Measurements from ENCODE around the gene RHEBL1. TPM values are rescaled to one million over a fixed set of nuclear protein-coding genes. Genes with fewer than 3 reads are reported as not detected.
A peak's percentile ranks its signal among the peaks of the same experiment; 100 is the strongest.

The RHEBL1 gene
- 14.2 and 16.0 TPM in 2 replicates for total RNA-seq

DNA sequence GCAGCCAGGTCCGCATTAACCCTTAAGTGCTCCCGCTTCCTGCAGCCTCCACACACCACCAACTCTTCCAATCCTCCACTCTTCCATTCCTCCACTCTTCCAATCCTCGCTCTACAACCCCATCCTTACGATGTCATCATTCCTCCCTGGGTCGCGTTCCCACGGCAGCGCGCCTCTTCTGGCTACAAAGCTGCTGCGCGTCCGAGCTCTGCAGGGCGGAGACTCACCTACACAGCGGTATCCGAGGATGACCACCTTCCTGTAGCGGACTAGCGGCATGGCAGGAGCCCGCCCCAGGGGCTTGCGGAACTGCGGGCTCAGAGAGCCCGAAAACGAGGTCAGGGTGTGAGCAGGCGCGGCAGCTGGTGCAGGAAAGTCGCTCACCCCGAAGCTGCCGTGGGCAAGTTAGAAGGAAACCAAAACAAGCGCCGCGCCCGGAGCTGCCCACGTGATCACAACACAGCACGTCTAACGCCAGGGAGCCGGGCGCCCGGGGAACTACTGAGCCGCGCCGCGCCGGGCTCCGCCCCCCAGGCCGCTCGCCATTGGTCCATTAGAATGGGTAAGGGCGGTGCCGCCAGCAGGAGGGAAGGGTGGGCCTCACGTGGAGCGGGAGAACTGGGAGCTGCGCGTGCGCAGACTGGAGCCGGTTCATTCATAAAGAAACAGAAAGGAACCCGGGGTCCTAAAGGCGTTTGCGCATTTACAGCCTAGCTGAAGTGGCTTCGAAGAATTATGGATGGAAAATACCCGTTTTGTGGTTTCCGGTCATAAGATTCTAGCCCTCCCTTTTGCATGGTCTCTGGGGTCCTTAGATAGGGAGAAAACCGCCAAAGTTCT lies at the start of gene RHEBL1:
TSS of gene RHEBL1 (minus strand) at position 473 of the 840 bp plus-strand sequence. CDS start at position 279, 194 bp downstream.
- Mint-ChIP-seq H3K4me3 (ENCODE audit: low read depth) (peak within 1 kb of the TSS; percentile 98), H3K36me3 (ENCODE audit: low read depth) (peaks cover 14% of the 10 kb centered on the region), H3K9me3 (no peaks in the 10 kb centered on the region), H3K27me3 (ENCODE audit: low read depth) (no peaks in the 10 kb centered on the region), H3K27ac (peak within 1 kb of the TSS; percentile 92), H3K4me1 (ENCODE audit: low read depth) (peaks cover 25% of the 10 kb centered on the region)
- peak; percentile 100 for DNase-seq (ENCODE audit: low spot score)
- intact Hi-C loops (cut with micrococcal nuclease): loop anchor here (1.0 to 2.0 kb wide), 3 partner anchors 9 to 165 kb away; partner anchors contain the start of genes KMT2D and TUBA1B

DNA sequence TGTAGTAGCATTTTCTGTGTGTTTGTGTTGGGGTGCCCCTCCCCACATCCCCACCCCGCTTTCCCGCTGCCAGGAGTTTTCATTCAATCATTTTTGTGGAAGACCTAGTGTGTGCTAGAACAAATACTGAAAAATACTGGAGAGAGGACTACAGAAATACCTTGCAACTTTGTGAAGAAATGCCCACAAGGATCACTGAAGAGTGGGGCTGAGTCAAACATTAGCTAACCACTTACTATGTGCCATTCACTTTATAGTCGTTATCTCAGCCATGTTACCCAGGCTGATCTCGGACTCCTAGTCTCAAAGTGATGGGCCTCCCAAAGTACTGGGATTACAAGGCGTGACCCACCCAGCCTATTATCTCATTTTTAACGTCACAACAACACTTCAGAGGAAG lies 41.4 kb upstream of the RHEBL1 start:
- Mint-ChIP-seq H3K27ac (peak overlapping the region; percentile 91), H3K36me3 (ENCODE audit: low read depth) (peaks cover 4% of the 10 kb centered on the region), H3K4me1 (ENCODE audit: low read depth) (peaks cover 22% of the 10 kb centered on the region), H3K4me3 (ENCODE audit: low read depth) (peak overlapping the region; percentile 97), H3K9me3 (no peaks in the 10 kb centered on the region), H3K27me3 (ENCODE audit: low read depth) (peaks cover 2% of the 10 kb centered on the region)
- intact Hi-C loops (cut with micrococcal nuclease): loop anchor here (5.0 kb wide), 1 partner anchor 76 kb away; the partner anchor contains the start of gene TUBA1A
- DNase-seq (ENCODE audit: low spot score): no peak

DNA sequence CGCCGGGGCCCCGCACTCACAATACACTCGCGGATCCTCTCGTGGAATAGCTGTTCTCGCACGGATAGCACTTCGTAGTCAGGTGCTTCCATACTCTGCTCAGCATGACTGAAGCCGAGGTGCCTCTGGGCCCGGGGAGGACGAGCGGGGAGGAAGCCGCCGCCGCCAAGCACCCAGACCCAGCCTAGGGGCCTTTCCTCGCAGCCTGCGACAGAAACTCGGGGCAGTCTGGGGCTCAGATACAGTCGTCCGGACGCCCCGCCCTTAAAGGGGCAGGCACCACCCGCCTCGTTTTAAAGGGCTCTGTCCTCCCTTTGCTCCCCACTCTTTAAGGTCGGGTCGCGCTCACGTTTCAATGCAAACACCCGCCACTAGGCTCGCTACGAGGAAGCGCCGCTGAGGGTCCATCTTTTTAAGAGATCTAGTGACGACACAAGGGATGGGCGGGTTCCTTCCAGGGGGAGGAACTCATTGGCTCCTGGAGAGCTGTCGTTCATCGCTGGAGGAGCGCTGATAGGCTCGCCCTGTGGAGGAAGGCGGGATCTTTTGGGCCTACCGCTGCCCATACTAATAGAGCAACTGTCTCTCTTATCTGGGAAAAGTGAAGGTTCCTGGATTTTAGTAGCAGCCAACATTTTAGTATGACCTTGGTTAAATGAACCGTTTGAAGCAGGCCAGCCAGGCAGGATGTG lies 40.8 kb upstream of the RHEBL1 start, which contains the start of gene LMBR1L:
TSS of gene LMBR1L (minus strand) at position 384 of the 692 bp plus-strand sequence. CDS start at position 92, 292 bp downstream.
- peak within 1 kb of the TSS; percentile 97 for H3K4me3 Mint-ChIP-seq (ENCODE audit: low read depth)
- DNase-seq (ENCODE audit: low spot score): peak; percentile 94
- peaks cover 5% of the 10 kb centered on the region for H3K36me3 Mint-ChIP-seq (ENCODE audit: low read depth)
- peaks cover 22% of the 10 kb centered on the region for H3K4me1 Mint-ChIP-seq (ENCODE audit: low read depth)
- no peaks in the 10 kb centered on the region for H3K9me3 Mint-ChIP-seq
- intact Hi-C loops (cut with micrococcal nuclease): loop anchor here (1.0 to 5.0 kb wide), 2 partner anchors 20 to 77 kb away; partner anchors contain the start of gene TUBA1A
- H3K27me3 Mint-ChIP-seq (ENCODE audit: low read depth): peaks cover 2% of the 10 kb centered on the region
- H3K27ac Mint-ChIP-seq: peak within 1 kb of the TSS; percentile 91

GRCh38 chr12:49109641-49110463 lies 40.1 kb upstream of the RHEBL1 start:
- Mint-ChIP-seq H3K36me3 (ENCODE audit: low read depth) (peaks cover 5% of the 10 kb centered on the region), H3K27me3 (ENCODE audit: low read depth) (peaks cover under 1% of the 10 kb centered on the region), H3K9me3 (no peaks in the 10 kb centered on the region), H3K4me1 (ENCODE audit: low read depth) (peaks cover 22% of the 10 kb centered on the region), H3K27ac (peak overlapping the region; percentile 91), H3K4me3 (ENCODE audit: low read depth) (peak overlapping the region; percentile 97)
- no peak for DNase-seq (ENCODE audit: low spot score)
- intact Hi-C loops (cut with micrococcal nuclease): loop anchor here (1.0 to 5.0 kb wide), 3 partner anchors 20 to 77 kb away; partner anchors contain the start of gene TUBA1A

GRCh38 chr12:49108958-49109404 lies 39.2 kb upstream of the RHEBL1 start:
- Mint-ChIP-seq H3K27me3 (ENCODE audit: low read depth) (no peaks in the 10 kb centered on the region), H3K36me3 (ENCODE audit: low read depth) (peaks cover 8% of the 10 kb centered on the region), H3K4me1 (ENCODE audit: low read depth) (peaks cover 22% of the 10 kb centered on the region), H3K27ac (peak overlapping the region; percentile 51), H3K4me3 (ENCODE audit: low read depth) (peak overlapping the region; percentile 97), H3K9me3 (no peaks in the 10 kb centered on the region)
- DNase-seq (ENCODE audit: low spot score): no peak
- intact Hi-C loops (cut with micrococcal nuclease): loop anchor here (1.0 kb wide), 1 partner anchor 21 kb away; no protein-coding TSS in a partner anchor

DNA sequence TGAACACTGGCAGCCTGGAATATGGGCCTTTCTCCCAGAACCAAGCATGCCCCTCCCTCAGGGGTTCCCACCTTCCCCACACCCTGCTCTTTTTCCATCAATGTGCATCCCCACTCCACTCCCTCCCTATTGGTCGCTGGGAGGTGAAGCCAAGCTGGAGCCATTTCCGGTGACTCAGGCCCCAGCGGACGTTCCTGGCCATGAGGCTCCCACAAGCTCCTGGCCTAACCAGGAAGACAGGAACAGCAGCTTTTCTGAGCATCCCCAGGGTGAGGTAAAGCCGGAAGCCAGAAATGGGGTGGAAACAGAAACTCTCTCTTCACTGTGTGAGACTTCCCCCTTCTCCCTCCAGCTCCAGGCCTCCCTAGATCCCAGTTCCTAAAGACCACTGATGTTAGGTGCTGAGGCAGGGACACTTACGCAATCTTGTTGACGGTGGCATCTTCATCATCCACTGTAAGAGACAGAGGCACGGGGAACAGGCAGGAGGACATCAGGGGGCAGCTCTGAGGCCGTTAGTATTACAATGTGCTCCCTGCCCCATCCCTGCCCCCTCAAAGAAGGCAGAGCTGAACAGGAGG lies 35.8 kb upstream of the RHEBL1 start:
- Mint-ChIP-seq H3K4me3 (ENCODE audit: low read depth) (no peak overlapping the region), H3K9me3 (no peaks in the 10 kb centered on the region), H3K27me3 (ENCODE audit: low read depth) (no peaks in the 10 kb centered on the region), H3K27ac (no peak overlapping the region), H3K36me3 (ENCODE audit: low read depth) (peaks cover 18% of the 10 kb centered on the region), H3K4me1 (ENCODE audit: low read depth) (peaks cover 15% of the 10 kb centered on the region)
- no peak for DNase-seq (ENCODE audit: low spot score)
- intact Hi-C loops (cut with micrococcal nuclease): no loop called here

DNA sequence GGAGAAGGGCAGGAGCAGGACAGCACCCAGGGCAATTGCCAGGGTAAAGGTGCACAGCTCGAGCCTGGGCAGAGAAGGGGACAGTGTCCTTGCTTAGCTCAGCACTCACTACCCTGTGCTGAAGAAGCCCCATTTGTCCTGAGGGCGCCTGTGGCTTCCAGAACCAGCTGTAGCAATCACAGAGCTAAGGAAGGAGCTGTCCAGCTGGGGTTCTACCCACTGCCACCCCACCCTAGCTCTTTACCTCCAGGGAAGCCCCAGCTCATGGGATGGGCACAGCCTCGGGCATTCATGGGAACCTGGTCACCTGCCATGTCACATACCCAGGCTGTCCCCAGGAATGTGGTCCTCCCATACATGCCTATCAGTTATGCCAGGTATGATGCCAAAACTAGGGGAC lies 35.0 kb upstream of the RHEBL1 start:
- no peaks in the 10 kb centered on the region for H3K9me3 Mint-ChIP-seq
- DNase-seq (ENCODE audit: low spot score): no peak
- no peaks in the 10 kb centered on the region for H3K27me3 Mint-ChIP-seq (ENCODE audit: low read depth)
- H3K4me1 Mint-ChIP-seq (ENCODE audit: low read depth): peaks cover 14% of the 10 kb centered on the region
- peaks cover 21% of the 10 kb centered on the region for H3K36me3 Mint-ChIP-seq (ENCODE audit: low read depth)
- intact Hi-C loops (cut with micrococcal nuclease): no loop called here
- no peak overlapping the region for H3K27ac Mint-ChIP-seq
- H3K4me3 Mint-ChIP-seq (ENCODE audit: low read depth): no peak overlapping the region

DNA sequence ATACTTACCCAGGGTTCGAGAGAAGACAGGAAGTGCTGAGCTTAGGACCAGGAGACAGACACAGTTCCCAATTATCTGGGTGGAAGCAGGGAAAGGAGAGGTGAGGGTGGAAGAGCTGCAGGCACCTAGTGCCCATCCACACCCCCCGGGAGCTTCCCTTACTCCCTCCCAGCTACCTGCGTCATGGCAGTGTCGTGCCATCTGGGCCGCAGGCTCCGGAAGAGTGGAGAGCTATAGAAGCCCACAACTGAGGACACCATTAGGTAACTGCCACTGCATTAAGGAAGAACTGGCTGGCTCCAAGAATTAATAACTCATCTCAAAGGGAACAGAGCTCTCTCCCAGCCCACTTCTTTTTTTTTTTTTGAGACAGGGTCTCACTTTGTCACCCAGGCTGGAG lies 30.6 kb upstream of the RHEBL1 start:
- Mint-ChIP-seq H3K9me3 (no peaks in the 10 kb centered on the region), H3K4me3 (ENCODE audit: low read depth) (no peak overlapping the region), H3K27me3 (ENCODE audit: low read depth) (peaks cover 5% of the 10 kb centered on the region), H3K4me1 (ENCODE audit: low read depth) (no peaks in the 10 kb centered on the region), H3K27ac (no peak overlapping the region), H3K36me3 (ENCODE audit: low read depth) (peaks cover 46% of the 10 kb centered on the region)
- intact Hi-C loops (cut with micrococcal nuclease): no loop called here
- no peak for DNase-seq (ENCODE audit: low spot score)

GRCh38 chr12:49098703-49099102 lies 28.9 kb upstream of the RHEBL1 start:
- no peak for DNase-seq (ENCODE audit: low spot score)
- no peak overlapping the region for H3K4me3 Mint-ChIP-seq (ENCODE audit: low read depth)
- no peaks in the 10 kb centered on the region for H3K9me3 Mint-ChIP-seq
- peaks cover 3% of the 10 kb centered on the region for H3K4me1 Mint-ChIP-seq (ENCODE audit: low read depth)
- intact Hi-C loops (cut with micrococcal nuclease): loop anchor here (1.0 kb wide), 1 partner anchor 34 kb away; no protein-coding TSS in a partner anchor
- H3K27me3 Mint-ChIP-seq (ENCODE audit: low read depth): peaks cover 16% of the 10 kb centered on the region
- H3K27ac Mint-ChIP-seq: no peak overlapping the region
- H3K36me3 Mint-ChIP-seq (ENCODE audit: low read depth): peaks cover 46% of the 10 kb centered on the region

- DNase-seq (ENCODE audit: low spot score): peak; percentile 46
- no peak overlapping the region for H3K4me3 Mint-ChIP-seq (ENCODE audit: low read depth)
- intact Hi-C loops (cut with micrococcal nuclease): loop anchor here (1.0 kb wide), 1 partner anchor 34 kb away; no protein-coding TSS in a partner anchor
Observed at GRCh38 chr12:49098035-49098451, 28.3 kb upstream of the RHEBL1 start.

DNA sequence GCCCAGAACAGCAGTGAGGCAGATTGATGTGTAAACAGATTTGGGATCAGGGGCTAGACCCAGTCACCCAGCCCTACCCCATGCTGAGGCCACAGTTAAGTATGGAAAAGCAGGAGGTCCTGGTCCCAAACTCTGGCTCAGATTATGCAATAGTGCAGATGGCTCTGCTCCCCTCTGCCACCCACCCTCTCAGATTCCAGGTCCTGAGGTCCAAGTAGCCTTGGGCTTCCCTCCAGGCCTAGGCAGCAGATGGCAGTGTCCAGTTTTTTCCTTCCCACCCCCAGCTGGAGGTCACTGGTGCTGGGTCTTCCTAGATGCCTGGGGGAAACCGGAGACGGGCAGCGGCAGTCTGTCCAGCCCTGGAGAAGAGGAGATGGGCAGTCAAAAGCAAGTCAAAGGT lies 27.6 kb upstream of the RHEBL1 start:
- peaks cover 28% of the 10 kb centered on the region for H3K27me3 Mint-ChIP-seq (ENCODE audit: low read depth)
- no peak for DNase-seq (ENCODE audit: low spot score)
- peaks cover 45% of the 10 kb centered on the region for H3K36me3 Mint-ChIP-seq (ENCODE audit: low read depth)
- peaks cover 7% of the 10 kb centered on the region for H3K4me1 Mint-ChIP-seq (ENCODE audit: low read depth)
- H3K4me3 Mint-ChIP-seq (ENCODE audit: low read depth): no peak overlapping the region
- no peak overlapping the region for H3K27ac Mint-ChIP-seq
- H3K9me3 Mint-ChIP-seq: no peaks in the 10 kb centered on the region
- intact Hi-C loops (cut with micrococcal nuclease): no loop called here

More at GRCh38 chr12:49098035-49098451, 28.3 kb upstream of the RHEBL1 start:
- Mint-ChIP-seq H3K9me3 (no peaks in the 10 kb centered on the region), H3K27ac (no peak overlapping the region), H3K36me3 (ENCODE audit: low read depth) (peaks cover 46% of the 10 kb centered on the region), H3K4me1 (ENCODE audit: low read depth) (peaks cover 6% of the 10 kb centered on the region), H3K27me3 (ENCODE audit: low read depth) (peaks cover 22% of the 10 kb centered on the region)

Data from activated T-helper 2 cell treated with anti-CD3 and anti-CD28 coated beads, Interferon-gamma antibody, Interleukin-2, Interleukin-4, amounts not matched to agents 10 μg/mL and 5 μg/mL and 100 μg/mL, durations not matched to agents 14 hours and 24 hours and 36 hours (primary cell).